ENCODE results near the gene FFAR3. TPM values are rescaled to one million over a fixed set of nuclear protein-coding genes. Genes with fewer than 3 reads are reported as not detected.

Gene FFAR3
- total and polyA plus RNA-seq, 2 of the 8 experiments (the other 6 are each of a cell fraction or from before 2014, with no cell fraction given) = not detected

DNA sequence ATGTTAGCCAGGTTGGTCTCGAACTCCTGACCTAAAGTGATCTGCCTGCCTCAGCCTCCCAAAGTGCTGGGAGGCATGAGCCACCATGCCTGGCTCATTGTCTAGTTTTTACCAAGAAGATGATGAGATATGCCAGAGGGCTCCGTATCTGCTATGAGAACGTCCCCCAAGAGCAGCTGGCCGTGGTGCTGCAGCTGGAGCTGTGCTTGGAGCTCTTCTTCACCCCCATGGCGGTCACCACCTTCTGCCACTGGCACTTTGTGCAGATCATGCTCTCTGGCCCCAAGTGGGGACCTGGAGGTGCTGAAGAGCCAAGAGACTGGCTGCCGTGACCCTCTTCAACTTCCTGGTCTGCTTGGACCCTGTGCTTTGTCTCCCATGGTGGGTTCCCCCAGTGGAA lies 49.4 kb downstream of the FFAR3 start (continued):
- TF ChIP-seq CHD7 (IDR thresholded peaks at IDR 0.05; ENCODE audit: insufficient replicate concordance, low read length) (no peak), POLR2AphosphoS5 (IDR thresholded peaks at IDR 0.05; ENCODE audit: low read depth, low read length) (no peak), HDAC2 (IDR thresholded peaks at IDR 0.05; ENCODE audit: borderline replicate concordance in 1 of 2, low read depth in 2 of 2, low read length in 2 of 2) (no peak), MAFK (IDR thresholded peaks at IDR 0.05; ENCODE audit: low read depth, low read length) (no peak), CEBPB (IDR thresholded peaks at IDR 0.05; ENCODE audit: low read depth, low read length) (no peak), BRCA1 (IDR thresholded peaks at IDR 0.05; ENCODE audit: low read depth, low read length) (no peak), RNF2 (IDR thresholded peaks at IDR 0.05; ENCODE audit: borderline replicate concordance, low read depth, low read length, missing control alignments, poor library complexity, severe bottlenecking) (no peak)

Data from H1 (cell line).